IMR-90 (cell line): ENCODE data around the gene HEATR9. TPM values are rescaled to one million over a fixed set of nuclear protein-coding genes. Genes with fewer than 3 reads are reported as not detected.

Source experiments
- ATAC-seq: fragments of 200-7000 bp; cut with Tn5 transposase; 2 replicates; pipeline ENCODE4 v1.9.1; 2020; ENCODE audit warnings: low read depth, mild to moderate bottlenecking, moderate library complexity
- BruUV-seq: library from RNA; stranded (reverse); fragments of 400-500 nt; replicated peaks from 2 replicates; lab custom pipeline; 2021; lab: Mats Ljungman, UMichigan
- CTCF ChIA-PET: fragments of 300-600 bp; formaldehyde crosslinking; extraction: SDS; loops from one replicate; lab custom pipeline; 2021; ENCODE audit warnings: antibody characterized with exemption; lab: Yijun Ruan, JAX
- POLR2A ChIA-PET: fragments of 300-600 bp; sonication (Branson Sonifier 250); formaldehyde crosslinking; loops from one replicate; lab custom pipeline; 2022; ENCODE audit warnings: antibody characterized with exemption; ENCODE audit not compliant: unreplicated experiment; lab: Charles Lee
- DNase-seq: peaks from one replicate; pipeline ENCODE4 v3.0.0; 2013
- H2AFZ ChIP-seq: replicated peaks from 2 replicates; pipeline ENCODE3; 2013; ENCODE audit warnings: low read length, mild to moderate bottlenecking; ENCODE audit not compliant: poor library complexity
- H2AK5ac ChIP-seq: 2 replicates; pipeline ENCODE4 v1.6.1; 2013; ENCODE audit warnings: low read depth, low read length, inconsistent platforms
- H2AK9ac ChIP-seq: replicated peaks from 2 replicates; pipeline ENCODE3; 2013; ENCODE audit warnings: mild to moderate bottlenecking, low read depth, low read length, moderate library complexity; ENCODE audit not compliant: poor library complexity
- H2BK120ac ChIP-seq: 2 replicates; pipeline ENCODE4 v1.6.1; 2013; ENCODE audit warnings: low read depth, low read length, inconsistent platforms
- H2BK15ac ChIP-seq: 3 replicates; pipeline ENCODE4 v1.6.1; 2013; ENCODE audit warnings: low read depth, low read length, inconsistent platforms
- H2BK20ac ChIP-seq: 2 replicates; pipeline ENCODE4 v1.6.1; 2013; ENCODE audit warnings: low read depth, mild to moderate bottlenecking, inconsistent platforms, low read length, moderate library complexity
- H2BK5ac ChIP-seq: 2 replicates; pipeline ENCODE4 v1.6.1; 2013; ENCODE audit warnings: mild to moderate bottlenecking, low read depth, low read length, inconsistent platforms; ENCODE audit not compliant: poor library complexity, severe bottlenecking
- H3K14ac ChIP-seq: replicated peaks from 2 replicates; pipeline ENCODE4 v1.6.1; 2013; ENCODE audit warnings: low read depth, low read length, inconsistent platforms
- H3K18ac ChIP-seq: 2 replicates; pipeline ENCODE4 v1.6.1; 2013; ENCODE audit warnings: low read depth, low read length, control low read depth
- H3K23ac ChIP-seq: 2 replicates; pipeline ENCODE4 v1.6.1; 2013; ENCODE audit warnings: low read depth, low read length, inconsistent platforms
- H3K27ac ChIP-seq: 2 replicates; pipeline ENCODE4 v1.5.1; 2013; ENCODE audit warnings: mild to moderate bottlenecking, control low read depth, low read length; ENCODE audit not compliant: insufficient read depth
- H3K27me3 ChIP-seq: 2 replicates; pipeline ENCODE4 v1.6.1; 2013; ENCODE audit warnings: low read length; ENCODE audit not compliant: control insufficient read depth, insufficient read depth
- H3K36me3 ChIP-seq: 2 replicates; pipeline ENCODE4 v1.6.1; 2013; ENCODE audit warnings: low read length, mixed read lengths; ENCODE audit not compliant: control insufficient read depth, insufficient read depth
- H3K4ac ChIP-seq: 2 replicates; pipeline ENCODE4 v1.6.1; 2013; ENCODE audit warnings: low read depth, low read length, inconsistent platforms
- H3K4me1 ChIP-seq: 2 replicates; pipeline ENCODE4 v1.6.1; 2013; ENCODE audit warnings: low read length, mixed read lengths; ENCODE audit not compliant: control insufficient read depth, insufficient read depth
- H3K4me2 ChIP-seq: 2 replicates; pipeline ENCODE4 v1.6.1; 2013; ENCODE audit warnings: low read depth, mild to moderate bottlenecking, control low read depth, low read length, moderate library complexity
- H3K4me3 ChIP-seq: 2 replicates; pipeline ENCODE4 v1.5.1; 2013; ENCODE audit warnings: low read depth, mild to moderate bottlenecking, control low read depth, low read length, moderate library complexity; ENCODE audit not compliant: insufficient read depth
- H3K56ac ChIP-seq: 2 replicates; pipeline ENCODE4 v1.6.1; 2013; ENCODE audit warnings: low read length, inconsistent platforms; ENCODE audit not compliant: insufficient read depth; ENCODE audit errors: extremely low read depth
- H3K79me1 ChIP-seq, 2 experiments: 2 replicates each; pipeline ENCODE4 v1.6.1; 2013; ENCODE audit warnings: low read length in 2 of 2, inconsistent platforms in 1 of 2, low read depth in 1 of 2
- H3K9ac ChIP-seq: 2 replicates; pipeline ENCODE4 v1.6.1; 2013; ENCODE audit warnings: low read depth, low read length, control low read depth
- H3K9me1 ChIP-seq: 2 replicates; pipeline ENCODE4 v1.6.1; 2013; ENCODE audit warnings: low read length, inconsistent platforms; ENCODE audit not compliant: insufficient read depth
- H3K9me3 ChIP-seq: 2 replicates; pipeline ENCODE4 v1.6.1; 2013; ENCODE audit warnings: low read length; ENCODE audit not compliant: control insufficient read depth, insufficient read depth
- H4K20me1 ChIP-seq: 2 replicates; pipeline ENCODE4 v1.6.1; 2013; ENCODE audit warnings: low read length, inconsistent platforms; ENCODE audit not compliant: insufficient read depth
- H4K5ac ChIP-seq: 2 replicates; pipeline ENCODE4 v1.6.1; 2013; ENCODE audit warnings: mild to moderate bottlenecking, low read depth, low read length, control low read depth
- H4K8ac ChIP-seq, 2 experiments: 2 replicates each; pipeline ENCODE4 v1.6.1; 2013; ENCODE audit warnings: low read depth in 2 of 2, low read length in 2 of 2, control low read depth in 1 of 2, inconsistent platforms in 1 of 2
- H4K91ac ChIP-seq: 2 replicates; pipeline ENCODE4 v1.6.1; 2013; ENCODE audit warnings: low read depth, low read length, inconsistent platforms; ENCODE audit not compliant: insufficient read depth
- BHLHE40 ChIP-seq: fragments of 150-350 bp; IDR thresholded peaks from 2 replicates; pipeline ENCODE4 v1.6.1; 2016; ENCODE audit warnings: mild to moderate bottlenecking, low read depth, low read length
- CEBPB ChIP-seq: IDR thresholded peaks from 2 replicates; pipeline ENCODE4 v1.6.1; 2012; ENCODE audit warnings: low read depth, low read length, improper control_type of control experiment
- CHD1 ChIP-seq: IDR thresholded peaks from 2 replicates; pipeline ENCODE4 v1.6.1; 2012; ENCODE audit warnings: low read depth, low read length, improper control_type of control experiment
- MAFK ChIP-seq: IDR thresholded peaks from 2 replicates; pipeline ENCODE4 v1.6.1; 2012; ENCODE audit warnings: low read depth, low read length, improper control_type of control experiment
- MAZ ChIP-seq: IDR thresholded peaks from 2 replicates; pipeline ENCODE4 v1.6.1; 2012; ENCODE audit warnings: low read depth, mild to moderate bottlenecking, low read length, improper control_type of control experiment, moderate library complexity, borderline replicate concordance
- MXI1 ChIP-seq: IDR thresholded peaks from 2 replicates; pipeline ENCODE4 v1.6.1; 2012; ENCODE audit warnings: low read depth, mild to moderate bottlenecking, low read length, moderate library complexity, borderline replicate concordance
- NFE2L2 ChIP-seq: fragments of 150-350 bp; IDR thresholded peaks from 2 replicates; pipeline ENCODE4 v1.6.1; 2016; ENCODE audit warnings: low read depth, mild to moderate bottlenecking, low read length
- POLR2A ChIP-seq: IDR thresholded peaks from 2 replicates; pipeline ENCODE4 v1.6.1; 2012; ENCODE audit warnings: mild to moderate bottlenecking, low read depth, low read length
- RAD21 ChIP-seq: IDR thresholded peaks from 2 replicates; pipeline ENCODE4 v1.6.1; 2012; ENCODE audit warnings: low read length, improper control_type of control experiment
- RCOR1 ChIP-seq: IDR thresholded peaks from 2 replicates; pipeline ENCODE4 v1.6.1; 2012; ENCODE audit warnings: mild to moderate bottlenecking, low read length, improper control_type of control experiment; ENCODE audit not compliant: insufficient replicate concordance
- RFX5 ChIP-seq: IDR thresholded peaks from 2 replicates; pipeline ENCODE4 v1.8.0; 2012; ENCODE audit warnings: low read depth, mild to moderate bottlenecking, low read length, moderate library complexity
- WGBS, 2 experiments: methylation state at CpG; one replicate each; pipeline versions ENCODE4 v1.1.5 to v1.1.7; 2013; ENCODE audit warnings: missing lambda C conversion rate in 2 of 2; ENCODE audit not compliant: insufficient read length in 1 of 2; ENCODE audit errors: extremely low coverage in 2 of 2; 5-methylcytosine and 5-hydroxymethylcytosine counted together
- dilution Hi-C: fragments of 300-500 bp; cut with HindIII; formaldehyde crosslinking; loops from one replicate; pipeline ENCODE4 v1.14.3; 2018; ENCODE audit warnings: low sequenced_read_pairs; ENCODE audit not compliant: unreplicated experiment
- in situ Hi-C: fragments of 300-500 bp; cut with MboI; formaldehyde crosslinking; loops from 3 replicates; pipeline ENCODE4 v1.14.3; 2019; ENCODE audit warnings: low sequenced_read_pairs, inconsistent platforms, mixed read lengths
- intact Hi-C: fragments of 100-400 bp; cut with micrococcal nuclease; formaldehyde crosslinking; loops from 2 replicates; pipeline ENCODE4 v1.10.0; 2022
- polyA plus RNA-seq, 3 experiments: library from polyadenylated mRNA; depleted of rRNA; stranded (reverse); fragments of >200 nt; gene quantifications; 2 replicates each; pipeline ENCODE4 v1.2.3, GENCODE V29; 2012; ENCODE audit warnings: low replicate concordance in 1 of 3
- total RNA-seq: library from RNA; depleted of rRNA; stranded (reverse); fragments of >200 nt; gene quantifications from 2 replicates; pipeline ENCODE4 v1.2.3, GENCODE V29; 2012
- TF ChIP-seq, protein P1 (sequence below): conservative IDR thresholded peaks from 2 replicates; pipeline ENCODE4 v1.5.1; 2012; ENCODE audit warnings: mild to moderate bottlenecking, low read depth, low read length, improper control_type of control experiment
- TF ChIP-seq, protein P2 (sequence below): fragments of 150-350 bp; IDR thresholded peaks from 2 replicates; pipeline ENCODE4 v1.6.1; 2016; ENCODE audit warnings: low read depth, mild to moderate bottlenecking, low read length, moderate library complexity, borderline replicate concordance

The HEATR9 gene
- total and polyA plus RNA-seq, 2 of the 4 experiments (the other 2 are of a cell fraction), result not detected

DNA sequence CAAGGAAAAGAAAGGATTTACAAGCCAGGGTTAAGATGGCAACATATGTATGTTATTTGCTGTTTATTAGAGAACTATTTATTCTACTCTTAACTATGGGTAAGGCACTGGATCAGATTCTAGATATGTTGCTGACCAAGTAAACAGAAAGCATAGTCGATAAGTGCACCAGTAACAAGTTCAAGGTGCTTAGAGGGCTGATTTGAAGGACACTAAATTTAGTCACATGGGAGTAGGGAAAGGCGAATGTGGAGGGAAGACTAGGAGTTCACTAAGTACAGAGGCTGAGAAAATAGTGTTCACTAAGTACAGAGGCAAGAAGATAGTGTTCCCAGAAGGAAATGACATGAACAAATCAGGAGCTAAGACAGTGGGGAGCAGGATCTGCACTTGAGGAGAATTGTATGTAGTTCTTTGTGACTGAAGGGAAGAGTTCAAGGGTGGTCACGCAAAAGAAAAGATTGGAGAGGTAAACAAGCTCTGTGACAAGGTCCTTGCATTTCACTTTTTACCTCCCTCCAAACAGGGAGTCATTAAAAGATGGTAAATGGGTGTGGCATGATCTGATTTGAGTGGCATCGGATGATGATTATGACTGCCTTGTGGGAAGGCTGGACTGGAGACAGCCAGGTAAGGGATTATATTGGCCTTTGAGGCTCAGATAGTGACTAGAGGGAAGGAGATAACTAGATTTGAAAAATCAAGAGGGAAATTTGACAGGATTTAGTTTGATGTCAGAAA, 20.9 kb downstream of the HEATR9 start:
- no peak overlapping the region for H3K4ac ChIP-seq
- intact Hi-C loops, result no loop called here
- POLR2A ChIA-PET, result interaction anchor here (0.6 kb wide), 1 partner anchor 81 kb away, joined by 5 read pairs; no protein-coding TSS in a partner anchor
- dilution Hi-C loops, result no loop called here
- H2BK15ac ChIP-seq, result no peak overlapping the region
- peaks cover 34% of the 10 kb centered on the region for H3K36me3 ChIP-seq
- no peak overlapping the region for H4K91ac ChIP-seq
- H2BK120ac ChIP-seq, result no peak overlapping the region
- no peak for DNase-seq
- no peak for ATAC-seq
- no peak overlapping the region for H2AFZ ChIP-seq
- no peak overlapping the region for H4K8ac ChIP-seq
- H2AK5ac ChIP-seq, result no peak overlapping the region
- in situ Hi-C loops, result no loop called here
- no peak overlapping the region for H2AK9ac ChIP-seq
- no peak overlapping the region for H3K56ac ChIP-seq
- no peaks in the 10 kb centered on the region for H3K9me3 ChIP-seq
- TF ChIP-seq MAFK, result no peak
- TF ChIP-seq RCOR1, result no peak
- TF ChIP-seq, protein P1, sequence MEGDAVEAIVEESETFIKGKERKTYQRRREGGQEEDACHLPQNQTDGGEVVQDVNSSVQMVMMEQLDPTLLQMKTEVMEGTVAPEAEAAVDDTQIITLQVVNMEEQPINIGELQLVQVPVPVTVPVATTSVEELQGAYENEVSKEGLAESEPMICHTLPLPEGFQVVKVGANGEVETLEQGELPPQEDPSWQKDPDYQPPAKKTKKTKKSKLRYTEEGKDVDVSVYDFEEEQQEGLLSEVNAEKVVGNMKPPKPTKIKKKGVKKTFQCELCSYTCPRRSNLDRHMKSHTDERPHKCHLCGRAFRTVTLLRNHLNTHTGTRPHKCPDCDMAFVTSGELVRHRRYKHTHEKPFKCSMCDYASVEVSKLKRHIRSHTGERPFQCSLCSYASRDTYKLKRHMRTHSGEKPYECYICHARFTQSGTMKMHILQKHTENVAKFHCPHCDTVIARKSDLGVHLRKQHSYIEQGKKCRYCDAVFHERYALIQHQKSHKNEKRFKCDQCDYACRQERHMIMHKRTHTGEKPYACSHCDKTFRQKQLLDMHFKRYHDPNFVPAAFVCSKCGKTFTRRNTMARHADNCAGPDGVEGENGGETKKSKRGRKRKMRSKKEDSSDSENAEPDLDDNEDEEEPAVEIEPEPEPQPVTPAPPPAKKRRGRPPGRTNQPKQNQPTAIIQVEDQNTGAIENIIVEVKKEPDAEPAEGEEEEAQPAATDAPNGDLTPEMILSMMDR, result no peak
- no peak for TF ChIP-seq CHD1
- no peak for TF ChIP-seq RFX5
- no peak for TF ChIP-seq CEBPB
- no peak for TF ChIP-seq BHLHE40
- TF ChIP-seq RAD21, result no peak
- no peak for TF ChIP-seq POLR2A
- no peak for TF ChIP-seq MXI1
- no peak for TF ChIP-seq MAZ
- TF ChIP-seq, protein P2, sequence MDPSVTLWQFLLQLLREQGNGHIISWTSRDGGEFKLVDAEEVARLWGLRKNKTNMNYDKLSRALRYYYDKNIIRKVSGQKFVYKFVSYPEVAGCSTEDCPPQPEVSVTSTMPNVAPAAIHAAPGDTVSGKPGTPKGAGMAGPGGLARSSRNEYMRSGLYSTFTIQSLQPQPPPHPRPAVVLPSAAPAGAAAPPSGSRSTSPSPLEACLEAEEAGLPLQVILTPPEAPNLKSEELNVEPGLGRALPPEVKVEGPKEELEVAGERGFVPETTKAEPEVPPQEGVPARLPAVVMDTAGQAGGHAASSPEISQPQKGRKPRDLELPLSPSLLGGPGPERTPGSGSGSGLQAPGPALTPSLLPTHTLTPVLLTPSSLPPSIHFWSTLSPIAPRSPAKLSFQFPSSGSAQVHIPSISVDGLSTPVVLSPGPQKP, result no peak
- no peak for TF ChIP-seq NFE2L2
- no TSS peak for BruUV-seq
- H3K27me3 ChIP-seq, result no peaks in the 10 kb centered on the region
- no peak overlapping the region for H4K5ac ChIP-seq
- H3K18ac ChIP-seq, result no peak overlapping the region
- H3K4me1 ChIP-seq, result no peaks in the 10 kb centered on the region
- 83% methylated on average over 1 of the region's 4 CpGs; no CpG with 5 or more reads in 1 of the 2 experiments for WGBS, 2 experiments
- H2BK5ac ChIP-seq, result no peak overlapping the region
- no peak overlapping the region for H3K27ac ChIP-seq
- no peak overlapping the region for H2BK20ac ChIP-seq
- no peak overlapping the region for H3K14ac ChIP-seq
- no peaks in the 10 kb centered on the region for H3K9me1 ChIP-seq
- peaks cover 11 to 13% of the 10 kb centered on the region in 2 experiments; a peak in 2 of 4 replicates for H3K79me1 ChIP-seq
- H3K9ac ChIP-seq, result no peak overlapping the region
- no peak overlapping the region for H3K4me2 ChIP-seq
- CTCF ChIA-PET, result interaction anchor here (0.6 kb wide), 1 partner anchor 31 kb away, joined by 8 read pairs; no protein-coding TSS in a partner anchor
- no peaks in the 10 kb centered on the region; the same call in 1 of the 2 replicates for H4K20me1 ChIP-seq
- no peak overlapping the region for H3K23ac ChIP-seq
- no peak overlapping the region for H3K4me3 ChIP-seq
